IgD-negative memory B cell (primary cell): ENCODE data around the gene ARSB. TPM values are rescaled to one million over a fixed set of nuclear protein-coding genes. Genes with fewer than 3 reads are reported as not detected.
"Not testable (repeated sequence)": the region's sequence is repeated elsewhere in the genome, so short reads cannot be mapped to it uniquely, and the experiment has no call there.

ENCODE experiments used
- H3K27ac Mint-ChIP-seq, 3 donors: one replicate each; pipeline ENCODE4 v1.8.0; 2020 to 2022; ENCODE audit warnings: mild to moderate bottlenecking in 3 of 3, mixed read lengths in 3 of 3, moderate library complexity in 1 of 3
- H3K27me3 Mint-ChIP-seq: one replicate; pipeline ENCODE4 v1.8.0; 2021; ENCODE audit warnings: mixed read lengths
- H3K36me3 Mint-ChIP-seq: one replicate; pipeline ENCODE4 v1.8.0; 2020; ENCODE audit warnings: mild to moderate bottlenecking, mixed read lengths
- H3K4me1 Mint-ChIP-seq, 3 donors: one replicate each; pipeline ENCODE4 v1.8.0; 2020 to 2022; ENCODE audit warnings: mixed read lengths in 3 of 3, mild to moderate bottlenecking in 1 of 3
- H3K4me3 Mint-ChIP-seq, 4 donors: one replicate each; pipeline ENCODE4 v1.8.0; 2020 to 2022; ENCODE audit warnings: mild to moderate bottlenecking in 4 of 4, mixed read lengths in 4 of 4, moderate library complexity in 3 of 4
- H3K9me3 Mint-ChIP-seq, 3 donors: one replicate each; pipeline ENCODE4 v1.8.0; 2020 to 2021; ENCODE audit warnings: mixed read lengths in 3 of 3, mild to moderate bottlenecking in 1 of 3
- polyA plus RNA-seq: library from polyadenylated mRNA; unstranded; fragments of 300-500 nt; fragmentation: Illumina TruSeq; gene quantifications from one replicate; pipeline ENCODE4 v1.2.3, GENCODE V29; 2021

Gene ARSB
- polyA plus RNA-seq, 1 donor from 2014 or later: 4.5 TPM

DNA sequence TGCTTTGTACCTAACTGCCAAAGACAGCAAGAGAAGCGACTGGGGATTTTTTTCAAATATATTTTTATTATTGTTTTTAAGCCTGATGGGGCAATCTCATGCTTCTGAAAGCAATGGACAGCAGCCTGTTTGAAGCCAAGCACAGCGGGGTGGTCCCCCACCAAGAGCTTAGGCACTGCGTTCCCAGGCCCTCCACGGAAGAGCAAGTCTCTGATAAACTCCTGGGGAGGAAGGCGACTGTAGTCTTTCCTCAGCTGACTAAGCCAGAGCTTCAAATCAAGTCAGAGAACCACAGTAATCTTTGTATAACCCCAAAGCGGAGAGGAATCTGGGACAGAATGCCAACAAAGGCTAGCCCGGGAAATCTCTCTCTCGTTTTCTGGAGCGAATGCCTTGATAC lies 54.4 kb downstream of the ARSB start:
- peaks cover 6% of the 10 kb centered on the region for H3K36me3 Mint-ChIP-seq

DNA sequence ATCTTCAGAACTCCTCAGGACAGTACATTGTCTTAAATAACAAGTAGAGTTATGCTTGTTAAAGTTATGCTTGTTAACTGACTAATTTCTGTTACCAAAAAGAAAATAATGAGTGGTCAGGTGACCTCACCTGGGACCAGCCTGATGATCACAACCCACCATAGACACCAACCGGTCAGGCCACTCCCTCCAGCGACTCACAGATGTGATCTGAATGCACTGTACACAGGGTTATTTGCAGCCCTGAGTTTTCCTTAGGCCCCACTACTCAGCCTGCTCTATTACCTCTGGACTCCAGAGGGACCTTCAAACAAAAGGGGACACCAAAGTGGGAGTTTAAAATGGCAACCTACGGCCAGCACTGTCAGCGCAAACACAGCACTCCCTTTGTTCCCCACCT lies 55.3 kb downstream of the ARSB start:
- Mint-ChIP-seq H3K4me1 (peaks cover 0 to 3% (median 0%) of the 10 kb centered on the region in 3 donors), H3K27me3 (no peaks in the 10 kb centered on the region), H3K36me3 (peaks cover 5% of the 10 kb centered on the region), H3K27ac (no peak overlapping the region), H3K9me3 (no peaks in the 10 kb centered on the region), H3K4me3 (no peak overlapping the region)

More for the DNA sequence above, 54.4 kb downstream of the ARSB start:
- H3K4me3 Mint-ChIP-seq: no peak overlapping the region
- H3K9me3 Mint-ChIP-seq: no peaks in the 10 kb centered on the region
- no peak overlapping the region for H3K27ac Mint-ChIP-seq
- peaks cover 0 to 3% (median 0%) of the 10 kb centered on the region in 3 donors for H3K4me1 Mint-ChIP-seq
- H3K27me3 Mint-ChIP-seq: no peaks in the 10 kb centered on the region

DNA sequence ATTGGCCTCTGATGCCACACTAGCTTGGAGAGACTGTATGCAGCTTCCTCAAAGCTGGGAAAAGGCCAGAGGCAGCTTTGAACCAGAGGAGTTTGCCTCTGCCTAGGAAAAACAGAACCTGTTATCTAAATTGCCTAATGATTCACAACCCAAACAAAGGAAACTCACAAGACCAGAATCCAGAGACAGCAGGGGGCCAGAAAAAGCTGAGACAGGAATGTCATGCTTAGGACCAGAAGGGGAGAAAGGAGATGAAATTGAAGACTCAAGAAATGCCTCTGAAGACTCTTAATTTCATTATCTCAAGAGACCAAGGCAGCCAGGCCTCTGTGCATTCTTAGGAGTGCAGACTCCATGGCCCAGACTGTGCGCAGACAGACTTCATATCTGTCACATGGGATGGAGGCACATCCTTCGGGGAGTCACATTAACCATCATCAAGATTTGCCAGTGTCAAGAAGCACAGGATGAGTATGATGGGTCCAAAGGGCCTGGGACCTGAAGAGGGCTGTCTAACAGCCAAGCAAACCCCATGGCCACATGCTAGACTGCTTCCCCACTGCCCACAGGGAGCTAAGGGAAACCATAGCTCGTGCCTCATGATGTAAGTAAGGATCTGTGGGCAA lies 57.3 kb downstream of the ARSB start:
- Mint-ChIP-seq H3K27me3 (no peaks in the 10 kb centered on the region), H3K9me3 (no peaks in the 10 kb centered on the region), H3K4me3 (no peak overlapping the region), H3K4me1 (peaks cover 0 to 2% (median 0%) of the 10 kb centered on the region in 3 donors), H3K36me3 (peaks cover 7% of the 10 kb centered on the region), H3K27ac (no peak overlapping the region)

DNA sequence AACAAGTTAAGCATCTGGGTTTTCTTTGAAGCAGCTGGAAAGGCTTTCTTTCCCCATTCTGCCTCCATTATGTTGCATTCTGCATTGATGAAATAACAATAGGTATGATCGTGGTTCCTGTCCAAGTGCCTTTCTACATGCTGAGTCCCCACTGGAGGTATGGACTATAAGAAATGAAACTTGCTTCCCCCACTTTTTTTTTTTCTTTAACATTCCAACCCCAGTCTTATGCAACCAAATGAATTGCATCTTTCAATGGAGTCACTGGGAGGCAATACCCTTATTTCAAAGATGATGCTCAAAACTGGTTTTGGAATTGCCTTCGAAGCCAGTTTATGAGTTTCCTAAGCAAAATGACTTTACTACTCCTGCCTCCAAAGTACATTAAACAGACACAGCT lies 58.9 kb downstream of the ARSB start:
- H3K4me1 Mint-ChIP-seq: no peaks in the 10 kb centered on the region
- H3K27ac Mint-ChIP-seq: no peak overlapping the region
- H3K9me3 Mint-ChIP-seq: no peaks in the 10 kb centered on the region
- H3K4me3 Mint-ChIP-seq: no peak overlapping the region
- H3K27me3 Mint-ChIP-seq: no peaks in the 10 kb centered on the region
- H3K36me3 Mint-ChIP-seq: peaks cover 5% of the 10 kb centered on the region

DNA sequence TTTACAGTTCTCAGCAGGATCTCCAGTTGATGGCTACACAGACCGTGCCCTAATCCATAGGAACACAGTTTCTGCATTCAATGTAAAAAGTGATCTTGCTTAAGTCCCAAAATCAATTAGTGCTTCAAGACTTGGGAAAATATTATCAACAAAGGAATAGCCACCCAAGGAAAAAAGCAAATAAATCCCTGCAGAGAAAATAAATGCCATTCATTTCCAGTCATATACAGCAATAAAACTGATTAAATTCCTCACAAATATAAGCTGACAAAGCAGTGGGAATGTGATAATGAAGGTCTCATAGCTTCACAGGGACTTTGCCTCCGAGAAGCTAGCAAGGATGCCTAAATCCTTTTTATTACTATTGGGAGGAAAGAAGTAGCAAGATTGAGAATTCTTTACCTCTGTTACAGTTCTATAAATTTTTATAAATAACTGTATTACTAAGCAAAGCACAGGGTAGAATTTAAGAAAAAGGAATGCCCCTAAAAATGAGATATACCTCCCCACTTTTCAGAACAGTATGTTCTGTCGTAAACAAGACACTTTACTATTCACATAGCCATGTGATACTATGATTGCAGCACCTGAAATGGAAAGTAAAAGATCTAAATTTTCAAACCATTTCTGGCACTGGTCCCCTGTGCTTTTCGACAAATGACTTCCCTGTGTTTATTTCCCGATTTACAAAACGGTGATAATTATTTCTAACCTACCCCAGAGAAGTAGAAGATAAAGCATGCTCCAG lies 59.8 kb downstream of the ARSB start:
- H3K36me3 Mint-ChIP-seq: peaks cover 9% of the 10 kb centered on the region
- no peaks in the 10 kb centered on the region for H3K9me3 Mint-ChIP-seq
- no peak overlapping the region for H3K4me3 Mint-ChIP-seq
- H3K4me1 Mint-ChIP-seq: no peaks in the 10 kb centered on the region
- no peaks in the 10 kb centered on the region for H3K27me3 Mint-ChIP-seq
- H3K27ac Mint-ChIP-seq: no peak overlapping the region

DNA sequence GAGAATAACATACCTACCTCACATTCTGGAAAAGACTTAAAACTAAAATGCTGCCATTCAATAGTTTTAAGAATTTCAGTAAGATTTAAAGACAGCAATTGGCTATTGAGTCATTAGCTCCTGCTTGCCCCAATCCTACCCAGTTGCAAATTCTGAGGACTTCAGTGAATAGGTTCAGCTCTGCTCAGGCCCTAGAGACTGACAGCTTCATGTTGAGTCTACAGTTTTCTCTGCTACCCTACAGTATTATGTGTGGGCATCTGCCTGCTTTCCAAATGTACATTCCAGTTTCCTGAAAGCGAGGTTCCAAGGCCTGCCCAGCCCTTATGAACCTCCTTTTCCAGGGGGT lies 61.5 kb downstream of the ARSB start:
- H3K27me3 Mint-ChIP-seq: no peaks in the 10 kb centered on the region
- H3K27ac Mint-ChIP-seq: no peak overlapping the region
- H3K4me3 Mint-ChIP-seq: no peak overlapping the region
- H3K36me3 Mint-ChIP-seq: peaks cover 10% of the 10 kb centered on the region
- no peaks in the 10 kb centered on the region for H3K4me1 Mint-ChIP-seq
- no peaks in the 10 kb centered on the region for H3K9me3 Mint-ChIP-seq

DNA sequence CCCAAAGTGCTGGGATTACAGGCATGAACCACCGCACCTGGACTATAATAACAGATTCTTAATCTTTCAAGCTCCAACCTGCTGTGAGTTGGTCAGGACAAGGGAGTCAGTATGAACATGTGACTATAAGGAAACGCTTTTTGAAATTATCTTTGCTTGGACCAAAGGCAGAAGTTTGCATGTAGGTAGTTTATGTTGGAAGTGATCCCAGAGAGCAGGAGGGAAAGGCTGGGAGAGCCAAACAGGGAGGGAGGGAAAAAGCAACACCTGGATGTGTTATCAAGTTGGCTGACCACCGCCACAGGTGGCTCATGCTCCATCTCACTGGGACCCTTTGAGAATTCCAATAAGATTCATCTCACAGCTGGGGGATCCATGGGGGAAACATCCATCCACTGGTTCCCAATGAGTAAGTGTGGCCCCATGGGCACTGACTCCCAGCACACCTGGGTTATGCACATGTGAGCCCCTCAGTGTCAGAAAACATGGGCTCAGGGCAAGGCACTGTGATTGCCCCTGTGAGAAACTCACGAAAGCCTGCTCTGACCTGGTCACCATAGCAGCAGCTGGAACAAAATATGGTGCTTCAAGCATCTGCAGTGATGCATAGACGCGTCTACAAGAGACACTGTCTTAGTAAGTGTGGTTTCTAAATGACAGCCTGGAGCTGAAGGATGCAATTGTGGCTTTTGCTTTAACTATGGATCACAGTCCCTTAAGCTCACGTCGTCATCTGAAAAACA lies 62.1 kb downstream of the ARSB start:
- H3K4me3 Mint-ChIP-seq: no peak overlapping the region
- H3K27ac Mint-ChIP-seq: no peak overlapping the region
- H3K4me1 Mint-ChIP-seq: no peaks in the 10 kb centered on the region
- H3K27me3 Mint-ChIP-seq: no peaks in the 10 kb centered on the region
- no peaks in the 10 kb centered on the region for H3K9me3 Mint-ChIP-seq
- peaks cover 10% of the 10 kb centered on the region for H3K36me3 Mint-ChIP-seq

DNA sequence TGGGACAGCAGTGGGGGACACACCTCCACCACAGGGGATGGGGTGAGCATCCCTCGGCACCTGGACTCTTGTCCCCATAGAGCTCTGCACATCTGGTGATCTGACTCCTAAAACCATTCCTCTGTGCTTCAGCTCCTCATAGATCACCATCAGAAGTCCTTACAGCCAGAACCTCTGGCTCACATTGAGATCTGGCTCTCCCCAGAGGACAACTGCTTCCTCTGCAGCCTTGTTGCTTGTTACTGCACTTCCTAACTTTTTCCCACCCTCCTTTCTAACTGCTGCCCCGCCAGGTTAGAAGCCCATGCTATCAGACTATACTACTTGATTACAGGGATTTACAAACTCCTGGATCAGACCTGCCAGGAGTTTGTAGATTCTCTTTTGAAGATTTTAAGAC lies 64.5 kb downstream of the ARSB start:
- Mint-ChIP-seq H3K36me3 (peaks cover 10% of the 10 kb centered on the region), H3K27me3 (no peaks in the 10 kb centered on the region), H3K27ac (no peak overlapping the region), H3K9me3 (no peaks in the 10 kb centered on the region), H3K4me1 (no peaks in the 10 kb centered on the region), H3K4me3 (no peak overlapping the region)

DNA sequence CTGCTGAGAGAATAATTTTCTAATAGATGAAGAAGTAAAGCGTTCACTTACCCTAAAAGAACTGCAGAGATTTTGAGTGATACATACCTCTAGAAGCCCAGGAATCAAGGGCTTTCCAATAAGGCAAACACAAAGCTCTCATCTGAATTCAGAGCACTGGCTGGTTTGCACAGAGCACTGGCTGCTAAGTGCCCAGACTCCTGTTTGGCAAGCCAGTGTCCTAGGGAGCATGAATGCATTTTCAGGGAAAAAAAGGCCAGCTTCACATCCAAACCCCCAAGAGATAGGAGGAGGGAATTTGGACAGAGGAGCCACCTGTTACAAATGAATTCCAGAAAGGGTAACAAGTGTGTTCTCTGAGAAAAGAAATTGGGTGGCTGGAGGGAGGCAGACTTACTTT lies 65.3 kb downstream of the ARSB start:
- Mint-ChIP-seq H3K36me3 (peaks cover 10% of the 10 kb centered on the region), H3K4me3 (no peak overlapping the region)

DNA sequence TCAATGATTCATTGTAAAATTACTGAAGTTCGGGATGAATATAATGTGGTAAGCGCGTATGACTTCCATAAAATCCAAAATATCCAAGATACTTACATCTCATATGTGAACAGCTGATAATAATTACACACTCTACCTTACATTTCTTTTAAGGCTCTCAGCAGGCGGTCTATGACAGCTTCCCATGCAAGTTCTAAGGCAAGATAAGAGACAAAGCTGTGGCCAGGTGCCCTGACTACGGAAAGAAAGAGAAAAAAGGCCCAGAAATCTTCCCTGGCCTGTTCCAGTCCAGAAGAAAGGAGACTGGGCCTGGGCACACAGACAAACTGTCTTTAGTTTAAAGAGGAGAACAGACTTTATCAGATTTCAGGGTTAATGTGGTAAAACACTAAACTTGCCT lies 69.1 kb downstream of the ARSB start:
- Mint-ChIP-seq H3K27ac (no peak overlapping the region), H3K9me3 (no peaks in the 10 kb centered on the region), H3K36me3 (peaks cover 7% of the 10 kb centered on the region), H3K27me3 (no peaks in the 10 kb centered on the region), H3K4me1 (peaks cover 0 to 7% (median 2%) of the 10 kb centered on the region in 3 donors), H3K4me3 (no peak overlapping the region)

More for the DNA sequence above, 65.3 kb downstream of the ARSB start:
- Mint-ChIP-seq H3K27me3 (no peaks in the 10 kb centered on the region), H3K9me3 (no peaks in the 10 kb centered on the region), H3K4me1 (peaks cover 0 to 1% (median 0%) of the 10 kb centered on the region in 3 donors), H3K27ac (peak overlapping the region in 1 of 3 donors; percentile 71)

DNA sequence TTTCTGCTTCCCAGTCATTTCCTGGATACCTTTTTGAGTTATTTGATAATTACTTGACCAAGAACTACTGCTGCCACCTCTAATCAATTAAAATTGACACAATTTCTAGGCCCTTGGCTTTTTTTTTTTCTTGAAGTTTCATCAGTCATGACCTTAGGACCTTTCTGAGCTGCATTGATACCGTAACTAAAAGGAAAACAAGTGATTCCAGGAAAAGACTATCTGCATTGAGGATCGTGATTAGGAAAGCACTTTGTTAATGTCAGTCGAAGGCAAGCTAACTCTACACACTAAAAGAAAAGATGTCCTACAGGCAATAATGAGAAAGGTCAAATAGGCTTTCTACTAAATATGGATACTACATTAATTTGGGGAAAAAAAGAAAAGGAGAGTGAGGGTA lies 69.9 kb downstream of the ARSB start:
- Mint-ChIP-seq H3K4me1 (peaks cover 2 to 7% (median 2%) of the 10 kb centered on the region in 3 donors), H3K27me3 (no peaks in the 10 kb centered on the region), H3K36me3 (peaks cover 7% of the 10 kb centered on the region), H3K4me3 (no peak overlapping the region), H3K9me3 (no peaks in the 10 kb centered on the region), H3K27ac (no peak overlapping the region)

DNA sequence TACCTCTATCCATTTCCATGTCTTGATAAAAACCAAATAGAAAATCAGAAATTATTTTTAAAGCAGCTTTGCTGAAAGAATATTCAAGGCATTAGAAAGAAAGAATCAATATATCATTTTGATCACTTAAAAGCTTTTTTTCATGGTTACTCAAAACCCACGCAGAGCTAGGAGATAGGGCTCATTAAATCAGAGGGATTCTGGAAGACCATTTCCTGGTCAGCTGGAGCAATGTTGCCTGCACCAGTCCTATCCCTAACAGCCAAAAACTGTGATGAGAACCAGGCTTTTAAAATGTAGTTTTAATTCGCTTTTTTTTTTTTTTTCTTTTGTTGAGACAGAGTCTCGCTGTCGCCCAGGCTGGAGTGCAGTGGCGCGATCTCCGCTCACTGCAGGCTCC lies 72.3 kb downstream of the ARSB start:
- Mint-ChIP-seq H3K4me3 (no peak overlapping the region), H3K36me3 (peaks cover 11% of the 10 kb centered on the region), H3K27me3 (no peaks in the 10 kb centered on the region), H3K4me1 (peaks cover 6 to 7% (median 7%) of the 10 kb centered on the region in 3 donors), H3K27ac (no peak overlapping the region), H3K9me3 (no peaks in the 10 kb centered on the region)

DNA sequence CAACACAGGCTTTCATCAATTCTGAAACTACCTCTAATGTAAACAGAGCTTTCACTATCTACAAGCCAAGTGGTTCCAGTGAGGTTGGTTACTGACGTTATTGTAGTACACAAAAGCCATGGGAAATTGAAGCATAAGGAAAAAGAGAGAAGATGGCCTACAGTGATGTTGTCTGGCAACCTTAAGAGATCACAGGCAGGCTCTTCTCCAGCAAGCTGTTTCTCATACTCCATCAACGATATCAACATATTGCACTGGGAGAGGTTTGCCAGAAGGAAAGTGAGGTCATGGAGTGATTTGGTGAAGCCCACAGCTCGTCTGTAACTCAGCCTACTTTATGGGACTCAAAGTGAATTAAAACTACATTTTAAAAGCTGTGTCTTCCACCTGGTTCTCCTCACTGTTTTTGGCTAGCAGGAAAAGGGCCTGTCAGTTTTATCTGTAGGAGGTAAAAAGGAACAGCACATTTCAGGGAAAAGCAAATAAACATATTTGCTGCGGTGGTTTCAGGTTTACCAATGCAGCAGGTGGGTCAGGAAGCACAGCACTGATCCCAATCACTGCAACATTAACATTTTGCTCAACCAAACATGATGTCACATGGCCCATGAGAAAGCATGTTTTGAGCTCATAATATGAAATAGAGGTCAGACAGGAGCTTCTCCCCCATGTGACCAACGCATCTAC lies 72.9 kb downstream of the ARSB start:
- peak overlapping the region in 1 of 4 donors; percentile 40 for H3K4me3 Mint-ChIP-seq
- H3K27me3 Mint-ChIP-seq: no peaks in the 10 kb centered on the region
- no peaks in the 10 kb centered on the region for H3K9me3 Mint-ChIP-seq
- H3K36me3 Mint-ChIP-seq: peaks cover 11% of the 10 kb centered on the region
- H3K4me1 Mint-ChIP-seq: peaks cover 7 to 11% (median 10%) of the 10 kb centered on the region in 3 donors
- no peak overlapping the region for H3K27ac Mint-ChIP-seq

DNA sequence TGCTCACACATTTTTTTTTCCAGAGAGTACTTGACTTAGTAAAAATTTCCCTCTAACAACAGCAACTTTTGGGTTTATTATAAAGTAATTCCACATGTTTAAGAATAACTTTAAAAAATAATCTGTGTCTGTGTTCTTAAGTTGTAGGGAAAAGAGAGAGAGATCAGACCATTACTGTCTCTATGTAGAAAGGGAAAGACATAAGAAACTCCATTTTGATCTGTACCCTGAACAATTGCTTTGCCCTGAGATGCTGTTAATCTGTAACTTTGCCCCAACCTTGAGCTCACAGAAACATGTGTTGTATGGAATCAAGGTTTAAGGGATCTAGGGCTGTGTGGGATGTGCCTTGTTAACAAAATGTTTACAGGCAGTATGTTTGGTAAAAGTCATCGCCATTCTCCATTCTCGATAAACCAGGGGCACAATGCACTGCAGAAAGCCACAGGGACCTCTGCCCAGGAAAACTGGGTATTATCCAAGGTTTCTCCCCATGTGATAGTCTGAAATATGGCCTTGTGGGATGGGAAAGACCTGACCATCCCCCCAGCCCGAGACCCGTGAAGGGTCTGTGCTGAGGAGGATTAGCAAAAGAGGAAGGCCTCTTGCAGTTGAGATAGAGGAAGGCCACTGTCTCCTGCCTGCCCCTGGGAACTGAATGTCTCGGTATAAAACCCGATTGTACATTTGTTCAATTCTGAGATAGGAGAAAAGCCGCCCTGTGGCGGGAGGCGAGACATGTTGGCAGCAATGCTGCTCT lies 75.7 kb downstream of the ARSB start:
- H3K9me3 Mint-ChIP-seq, H3K27me3 Mint-ChIP-seq, H3K4me3 Mint-ChIP-seq: not testable (repeated sequence)
- Mint-ChIP-seq H3K27ac (peak overlapping the region in 1 of 3 donors; percentile 31), H3K4me1 (peaks cover 21 to 28% (median 24%) of the 10 kb centered on the region in 3 donors), H3K36me3 (peaks cover 11% of the 10 kb centered on the region)
